CD4-positive, alpha-beta T cell treated with Interleukin-21 for 1 hour (primary cell): ENCODE results near the gene TMEM132D.

ENCODE experiments used
- DNase-seq: peaks from one replicate; pipeline ENCODE4 v3.0.0-alpha.2; 2020

TMEM132D gene

DNA sequence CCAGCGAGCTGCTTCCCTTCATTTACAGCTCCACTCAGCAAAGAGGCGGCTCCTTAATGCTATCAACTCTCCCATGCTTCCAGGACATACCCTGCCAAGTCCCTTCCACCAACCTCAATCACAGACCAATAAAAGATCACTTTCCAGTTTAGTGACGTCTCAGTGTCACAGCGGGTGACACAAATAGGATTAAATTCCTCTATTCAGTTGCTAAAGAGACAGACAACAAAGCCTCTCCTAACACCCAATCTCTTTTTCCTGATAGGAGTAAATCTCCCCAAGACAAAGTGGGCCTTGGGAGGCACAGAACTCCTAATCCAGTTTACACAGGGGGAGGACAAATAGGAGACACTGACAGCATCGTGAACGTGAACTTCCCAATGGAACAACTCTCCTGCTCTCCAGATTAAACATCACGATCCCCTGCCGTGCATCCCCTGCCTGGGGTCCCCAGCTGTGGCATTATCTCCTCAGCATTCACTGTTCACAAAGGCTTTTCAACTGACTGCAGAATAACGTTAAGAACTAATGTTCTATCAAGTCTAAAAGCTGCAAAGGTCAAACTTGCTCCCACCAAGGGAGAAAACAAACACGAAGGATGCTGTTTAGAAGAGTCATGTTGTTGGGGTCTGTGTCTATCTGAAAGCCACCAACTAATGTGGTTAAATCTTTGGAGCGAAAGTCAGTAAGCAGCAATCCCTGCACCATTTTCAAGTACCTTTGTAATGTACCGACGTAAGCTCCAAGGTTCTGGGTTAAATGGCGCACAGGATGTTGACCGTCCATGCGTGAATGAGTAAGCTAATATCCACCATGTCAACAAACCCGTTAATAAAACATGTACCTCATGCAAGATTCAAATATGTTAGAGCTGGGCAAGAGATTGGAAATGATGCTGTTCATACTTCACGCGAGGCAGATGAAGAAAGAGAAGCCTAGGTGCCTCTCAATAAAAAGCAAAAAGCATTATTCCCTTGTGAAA is 31.5 kb downstream of the TMEM132D start:
- DNase-seq, result no peak

DNA sequence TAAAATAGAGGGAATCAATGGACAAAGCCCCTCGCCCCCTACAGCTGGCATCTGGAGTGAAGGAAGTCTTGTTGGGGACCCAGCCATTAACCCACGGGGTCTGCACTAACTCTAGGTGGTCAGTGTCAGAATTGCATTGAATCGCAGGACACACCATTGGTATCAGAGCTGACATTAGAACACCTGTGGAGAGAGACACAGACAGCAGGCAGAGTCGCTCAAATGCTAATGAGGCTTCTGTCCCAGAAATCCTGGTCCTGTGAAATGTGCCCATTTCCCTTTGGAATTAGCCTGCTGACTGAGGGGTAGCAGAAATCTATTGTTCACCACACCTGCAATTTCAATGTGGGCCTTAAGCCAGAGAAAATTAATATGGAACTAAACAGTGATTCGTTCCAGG is 33.0 kb downstream of the TMEM132D start:
- DNase-seq, result no peak

DNA sequence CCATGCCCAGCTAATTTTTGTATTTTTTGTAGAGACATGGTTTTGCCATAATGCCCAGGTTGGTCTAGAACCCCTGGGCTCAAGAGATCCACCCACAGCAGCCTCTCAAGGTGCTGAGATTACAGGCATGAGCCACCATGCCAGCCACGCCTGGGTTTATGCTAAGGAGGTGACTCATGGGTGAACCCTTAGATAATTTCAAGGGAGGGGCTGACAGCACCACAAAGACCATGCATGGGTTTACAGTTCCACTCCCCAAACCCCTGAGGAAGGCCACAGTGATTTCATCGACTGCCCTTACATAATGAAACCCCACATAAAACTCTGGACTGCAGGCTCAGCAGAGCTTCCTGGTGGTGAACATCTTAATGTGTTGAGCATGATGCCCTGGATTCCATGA is 33.7 kb downstream of the TMEM132D start:
- no peak for DNase-seq

DNA sequence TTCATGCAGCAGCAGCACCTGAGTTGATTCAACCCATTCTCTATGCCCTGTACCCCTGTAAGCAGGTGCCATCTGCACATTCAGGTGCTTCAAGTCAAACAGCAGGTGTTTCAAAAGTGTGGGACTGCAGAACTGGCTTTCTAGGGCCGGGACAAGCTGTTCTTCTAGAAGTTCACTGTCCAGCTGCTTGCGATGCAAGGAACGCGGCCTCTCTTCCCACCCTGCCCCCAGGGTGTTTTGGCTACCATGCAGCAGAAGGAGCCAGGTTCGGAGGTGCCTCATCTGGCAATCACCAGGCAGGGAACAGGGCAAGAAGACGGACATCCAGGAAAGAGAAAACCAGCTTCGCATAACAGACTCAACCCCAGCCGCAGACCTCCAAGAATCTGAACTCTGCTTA is 35.2 kb downstream of the TMEM132D start:
- no peak for DNase-seq

DNA sequence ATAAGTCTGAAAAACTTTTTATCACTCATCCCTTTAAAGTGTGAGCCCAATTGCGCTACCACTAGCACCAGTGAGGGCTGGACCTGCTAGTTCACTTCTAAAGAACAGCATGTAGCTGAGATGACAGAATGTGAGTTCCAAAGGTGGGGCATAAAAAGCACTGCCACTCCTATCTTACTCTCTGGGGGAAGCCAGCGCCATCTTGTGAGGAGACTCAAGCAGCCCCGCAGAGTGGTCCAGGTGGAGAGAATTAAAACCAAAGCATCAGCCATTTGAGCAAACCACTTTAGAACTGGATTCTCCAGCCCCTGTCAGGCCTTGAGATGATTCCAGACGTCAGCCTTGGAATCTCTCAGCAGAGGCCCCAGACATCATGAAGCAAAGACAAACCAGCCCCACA is 39.9 kb downstream of the TMEM132D start:
- DNase-seq, result no peak

DNA sequence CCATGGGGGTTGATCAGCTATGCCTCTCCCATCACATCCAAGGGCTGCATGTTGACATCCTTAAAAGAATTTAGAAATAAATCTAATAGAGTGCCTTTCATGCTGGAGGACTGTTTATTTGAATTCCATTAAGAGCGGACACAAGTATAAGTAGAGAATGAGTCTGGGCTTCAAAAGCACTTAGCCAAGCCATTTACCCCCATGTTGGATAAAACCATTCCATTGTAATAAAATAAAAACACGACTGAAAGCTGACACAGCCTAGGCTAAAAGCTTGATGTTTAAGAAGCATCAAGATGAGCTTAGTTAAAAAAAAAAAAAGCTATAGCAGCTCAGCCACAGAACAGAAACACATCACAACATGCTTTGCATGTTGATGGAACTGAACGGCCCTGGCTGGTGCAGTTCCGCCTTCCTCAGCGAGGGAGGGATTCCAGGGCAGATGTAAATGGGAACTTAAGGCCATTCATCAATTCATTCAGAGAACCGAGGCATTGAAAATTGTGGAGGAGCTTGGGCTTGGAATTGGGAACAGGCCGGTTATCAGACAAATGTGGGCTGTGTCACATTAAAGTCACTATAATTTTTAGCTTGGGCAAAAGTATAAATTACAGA is 41.2 kb downstream of the TMEM132D start:
- DNase-seq, result no peak

DNA sequence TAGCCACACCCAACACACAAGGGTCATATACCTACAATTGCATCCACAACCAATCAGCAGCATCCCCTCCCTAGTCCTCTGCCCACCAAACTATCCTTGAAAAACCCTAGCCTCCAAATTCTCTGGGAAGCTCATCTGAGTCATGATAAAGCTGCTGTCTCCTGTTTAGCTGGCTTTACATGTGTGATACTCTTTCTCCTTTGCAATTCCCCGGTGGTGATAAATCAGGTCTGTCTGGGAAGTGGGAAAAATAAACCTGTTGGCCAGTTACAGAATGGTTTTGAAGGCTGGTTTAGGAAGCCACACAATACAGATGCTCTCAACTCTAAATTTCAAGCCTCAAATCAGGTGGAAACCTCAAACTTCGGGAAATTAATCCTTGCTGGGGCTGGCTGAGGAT is 41.9 kb downstream of the TMEM132D start:
- DNase-seq, result no peak

DNA sequence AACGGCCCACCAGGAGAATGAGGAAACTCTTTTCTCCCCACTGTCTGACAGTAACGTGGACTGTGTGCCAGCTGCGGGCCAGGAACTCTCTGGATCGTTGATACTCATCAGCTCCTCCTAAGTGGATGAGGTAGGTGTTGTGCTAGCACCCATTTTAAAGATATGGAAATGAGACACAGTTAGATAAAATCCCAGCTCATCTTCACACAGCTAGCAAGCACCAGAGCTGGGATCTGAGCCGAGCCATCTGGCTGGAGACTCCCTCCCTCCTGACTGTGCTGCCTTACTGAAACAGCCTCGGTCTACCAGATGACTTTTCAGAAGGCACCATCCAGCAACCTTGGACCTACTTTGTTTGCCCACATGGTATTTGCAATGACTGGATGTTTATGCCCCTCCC is 49.2 kb downstream of the TMEM132D start:
- no peak for DNase-seq

DNA sequence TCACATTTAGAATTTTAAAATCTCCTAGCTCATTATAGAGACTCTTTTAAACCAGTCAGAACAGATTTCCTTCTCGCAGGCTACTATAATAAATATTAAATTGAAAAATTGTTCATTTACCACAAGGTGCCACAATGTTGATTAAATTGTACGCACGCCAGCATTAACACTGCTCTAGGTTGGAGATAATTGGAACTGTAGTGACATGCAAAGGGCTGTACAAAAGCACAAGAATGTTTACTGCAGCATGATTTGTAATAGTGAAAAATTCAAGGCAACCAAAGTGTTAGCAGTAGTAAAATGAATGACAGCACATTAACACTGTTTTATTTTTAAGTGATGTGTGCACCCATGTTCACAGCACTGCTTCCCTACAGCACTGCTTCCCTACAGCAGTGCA is 52.5 kb downstream of the TMEM132D start:
- DNase-seq, result no peak

DNA sequence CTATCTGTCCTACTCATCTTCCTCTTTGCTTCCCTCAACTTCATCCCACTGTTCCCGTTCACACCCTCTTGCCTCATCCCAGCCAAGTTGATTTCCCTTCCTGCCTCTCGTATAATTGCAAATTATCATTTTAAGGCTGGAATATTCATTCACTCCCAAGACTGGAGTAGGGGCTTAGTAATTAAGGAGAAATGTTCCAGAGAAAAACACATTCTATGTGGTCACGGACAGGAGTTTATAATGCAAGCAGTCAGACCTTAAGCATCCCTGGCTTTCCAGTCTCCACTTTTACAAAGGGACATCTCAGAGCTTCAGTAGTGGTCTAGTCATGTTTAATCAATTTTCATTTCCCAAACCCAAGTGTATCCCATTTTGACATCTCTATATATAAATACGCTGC is 54.9 kb downstream of the TMEM132D start:
- DNase-seq, result no peak

DNA sequence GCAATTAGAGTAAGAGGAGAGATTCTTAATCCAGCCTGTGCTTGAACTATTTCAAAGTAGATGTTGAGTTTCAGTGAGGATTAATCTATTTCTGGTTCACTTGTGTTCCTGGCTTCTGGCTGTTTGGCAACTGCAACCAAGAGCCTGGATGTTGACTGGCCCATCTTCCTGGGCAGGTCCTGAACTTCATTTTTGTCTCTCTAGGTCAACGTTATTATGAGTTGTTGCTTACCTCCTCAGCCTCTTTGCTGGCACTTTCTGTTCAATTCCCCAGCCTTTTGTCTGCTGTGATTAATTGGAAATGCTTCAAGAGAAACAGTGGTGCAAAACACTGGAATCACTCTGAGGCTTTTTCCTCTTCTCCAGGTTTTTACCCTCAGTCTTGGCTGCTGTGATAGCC is 56.8 kb downstream of the TMEM132D start:
- DNase-seq, result no peak

DNA sequence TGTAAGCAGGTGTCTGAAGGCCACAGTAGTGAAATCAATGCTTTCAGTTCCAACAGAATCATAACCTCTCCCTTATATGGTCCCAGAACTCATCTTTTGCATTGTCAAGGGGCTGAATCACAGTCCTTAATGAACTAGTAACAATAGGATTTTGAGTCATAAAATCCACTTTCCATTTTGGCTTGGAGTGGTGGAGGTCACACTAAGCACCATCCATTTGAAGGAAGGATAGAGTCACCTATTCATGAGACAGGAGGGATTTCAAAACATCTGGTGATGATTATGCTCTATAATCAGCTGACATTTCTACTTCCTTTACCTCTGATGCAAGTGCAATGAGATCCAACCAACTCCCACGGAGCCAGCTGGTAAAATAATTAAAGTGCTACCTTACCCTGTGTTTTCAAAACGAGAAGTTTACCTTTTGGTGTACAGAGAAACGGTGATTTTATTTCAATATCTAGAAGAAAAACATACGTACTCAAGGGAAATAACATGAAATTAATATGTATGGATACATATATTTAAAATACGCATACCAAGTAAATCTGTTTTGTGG is 59.1 kb downstream of the TMEM132D start:
- DNase-seq, result no peak

DNA sequence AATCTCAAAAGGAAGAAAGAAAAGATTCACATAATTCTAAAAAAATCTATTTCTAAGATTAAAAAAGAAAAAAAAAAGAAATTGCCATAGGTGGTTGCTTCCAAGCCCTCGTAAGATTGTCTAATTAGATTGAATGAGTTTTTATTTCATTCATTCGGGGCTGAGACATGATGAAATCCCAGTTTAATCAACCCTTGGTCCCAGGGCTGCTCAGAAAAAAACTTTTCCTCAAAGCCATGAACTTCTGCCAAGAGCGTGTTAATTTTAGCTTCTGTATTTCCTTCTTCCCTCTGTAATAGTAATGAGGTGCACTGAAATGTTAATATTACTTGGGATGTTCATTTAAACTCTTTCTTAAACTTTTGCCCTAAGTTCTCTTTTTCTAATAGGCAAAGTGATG is 62.6 kb downstream of the TMEM132D start:
- DNase-seq, result no peak

DNA sequence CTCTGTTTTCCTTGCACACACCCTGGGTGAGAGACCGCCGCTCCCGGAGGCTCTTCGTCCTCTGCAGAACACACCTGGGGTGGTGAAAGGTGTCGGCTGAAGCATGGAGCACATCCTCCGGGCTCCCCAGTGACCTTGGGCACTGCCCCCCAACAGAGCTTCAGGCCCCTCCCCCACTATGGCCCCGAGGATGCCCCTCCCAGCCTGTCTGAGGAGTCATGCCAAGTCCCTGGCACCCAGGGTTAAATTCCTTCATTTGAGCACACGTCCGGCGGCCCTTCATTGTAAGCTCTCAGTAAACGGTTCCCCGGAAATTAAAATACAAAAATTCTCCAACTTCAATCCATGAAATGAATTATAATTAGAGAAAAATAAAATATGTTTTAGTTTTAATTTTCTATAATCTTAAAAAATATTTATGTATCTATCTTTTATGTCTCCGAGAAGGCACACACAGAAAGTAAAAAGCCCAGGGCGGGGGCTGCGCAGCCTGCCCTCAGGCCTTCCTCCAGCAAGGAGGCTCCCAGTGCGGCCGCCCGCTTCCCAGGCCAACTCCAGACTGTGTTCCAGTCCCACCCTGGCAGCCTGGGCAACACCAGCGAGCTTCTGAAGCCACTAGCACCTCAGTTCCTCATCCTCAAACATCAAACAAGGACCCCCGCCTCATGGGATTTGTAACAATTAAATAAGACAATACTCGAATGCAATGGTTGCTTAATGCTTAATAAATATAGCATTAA is 63.5 kb downstream of the TMEM132D start:
- no peak for DNase-seq

DNA sequence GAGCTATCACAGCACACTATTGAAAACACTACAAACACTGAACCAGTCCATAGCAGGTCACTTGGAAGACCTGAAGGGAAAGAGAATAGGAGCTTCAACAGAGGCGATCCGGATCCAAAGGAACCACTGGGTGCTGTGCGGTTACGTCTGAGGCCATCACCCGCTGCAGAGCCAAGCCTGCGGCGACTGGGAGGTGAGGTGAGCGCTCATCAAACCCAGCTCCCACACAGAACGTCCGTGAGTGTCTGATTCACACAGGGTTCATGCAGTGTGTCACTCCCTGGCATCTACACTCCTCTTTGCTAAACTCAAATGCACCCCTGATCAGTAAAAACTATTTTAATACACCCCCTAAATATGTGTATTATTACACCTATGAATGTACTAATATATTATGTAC is 64.1 kb downstream of the TMEM132D start:
- DNase-seq, result no peak

DNA sequence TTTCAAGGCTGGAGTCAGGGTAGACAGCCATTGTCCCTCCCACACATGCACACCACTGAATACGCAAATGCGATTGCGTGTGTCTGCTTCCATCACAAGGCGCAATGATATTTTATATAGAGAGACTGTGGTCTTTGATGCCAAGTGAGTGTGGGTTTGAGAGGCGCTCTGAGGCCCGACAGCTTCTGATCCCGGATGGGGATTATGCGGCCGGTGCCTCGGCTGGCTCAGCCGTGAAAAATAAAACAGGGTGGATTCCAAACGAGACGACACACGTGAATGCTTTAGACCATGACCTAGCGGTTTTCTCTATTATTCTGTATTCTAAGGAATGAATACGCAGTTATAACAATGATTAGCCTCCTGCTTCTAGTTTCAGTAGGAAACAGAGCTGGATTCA is 72.5 kb downstream of the TMEM132D start:
- no peak for DNase-seq

DNA sequence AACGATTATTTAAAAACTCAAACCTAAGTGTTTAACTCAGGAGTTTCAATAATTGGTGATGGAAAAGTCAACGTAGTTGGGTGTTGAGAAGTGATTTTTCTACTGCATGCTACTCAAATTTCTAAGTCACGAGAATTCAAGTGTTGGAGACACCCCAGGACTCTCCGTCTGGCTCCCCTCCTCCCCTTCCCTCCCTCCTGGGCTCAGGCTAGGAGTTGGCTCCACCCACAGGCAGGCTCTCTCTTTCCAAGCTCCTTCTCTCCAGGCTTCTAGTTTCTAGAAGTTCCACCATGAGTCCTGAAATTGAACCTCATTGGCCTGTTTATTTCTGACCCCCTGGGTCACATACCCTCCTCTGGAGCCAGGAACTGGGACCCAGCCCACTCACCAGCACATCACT is 73.0 kb downstream of the TMEM132D start:
- DNase-seq, result no peak

DNA sequence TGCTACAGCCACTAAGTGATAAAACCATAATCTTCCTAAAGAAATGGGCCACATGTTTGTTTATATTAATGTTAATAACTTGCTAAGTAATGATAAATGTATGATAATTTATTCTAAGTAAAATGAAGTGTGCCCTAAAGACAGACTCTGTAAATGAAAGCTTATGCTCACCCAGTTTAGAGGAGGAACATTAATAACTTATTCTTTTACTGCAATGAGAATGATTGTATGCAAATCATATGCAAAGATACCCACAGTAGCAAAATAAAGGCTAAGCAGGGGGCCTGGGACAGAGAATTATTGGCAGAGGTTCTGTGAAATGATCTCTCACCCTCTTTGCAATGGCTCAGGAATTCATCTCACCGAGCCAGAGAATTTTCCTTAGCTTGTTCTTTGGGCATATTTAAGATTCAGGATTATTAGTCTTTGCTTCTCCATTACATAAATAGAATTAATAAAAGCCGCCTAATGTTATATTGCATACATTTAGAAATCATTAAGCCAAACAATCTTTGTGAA is 75.9 kb downstream of the TMEM132D start:
- DNase-seq, result no peak

DNA sequence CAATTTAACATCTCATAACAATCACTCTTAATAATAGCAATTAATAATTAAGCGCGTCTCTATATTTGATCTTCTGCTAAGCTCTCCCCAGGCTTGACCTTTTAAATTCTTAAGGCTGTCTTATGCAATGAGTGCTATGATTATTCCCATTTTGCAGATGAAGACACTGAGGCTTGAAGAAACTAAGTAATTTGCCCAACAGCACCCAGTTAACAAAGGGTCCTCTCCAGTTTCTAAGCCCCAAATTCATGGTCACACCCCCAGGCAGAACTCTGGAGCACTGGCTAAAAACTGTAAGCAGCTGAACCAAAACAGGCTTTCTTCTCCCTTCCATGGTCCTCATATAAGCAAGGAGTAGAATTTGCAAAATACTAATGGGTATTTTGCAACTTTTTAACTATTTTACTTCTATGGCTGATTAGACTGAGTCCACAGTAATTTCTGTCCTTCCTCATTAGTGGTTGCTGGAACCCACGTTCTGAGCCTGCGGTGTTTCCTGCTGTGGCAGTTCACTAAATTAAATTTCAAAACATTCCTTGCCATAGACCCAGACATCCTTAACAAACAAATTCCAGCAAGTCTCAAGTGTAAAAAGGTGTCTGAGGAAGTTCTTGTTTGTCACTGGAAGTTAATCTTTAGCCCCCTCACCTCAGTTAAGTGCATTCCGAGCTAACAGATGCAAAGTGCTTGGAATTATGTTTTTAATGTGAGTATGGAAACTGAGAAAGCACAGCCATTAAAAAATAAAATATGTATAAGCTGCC is 76.5 kb downstream of the TMEM132D start:
- DNase-seq, result no peak

DNA sequence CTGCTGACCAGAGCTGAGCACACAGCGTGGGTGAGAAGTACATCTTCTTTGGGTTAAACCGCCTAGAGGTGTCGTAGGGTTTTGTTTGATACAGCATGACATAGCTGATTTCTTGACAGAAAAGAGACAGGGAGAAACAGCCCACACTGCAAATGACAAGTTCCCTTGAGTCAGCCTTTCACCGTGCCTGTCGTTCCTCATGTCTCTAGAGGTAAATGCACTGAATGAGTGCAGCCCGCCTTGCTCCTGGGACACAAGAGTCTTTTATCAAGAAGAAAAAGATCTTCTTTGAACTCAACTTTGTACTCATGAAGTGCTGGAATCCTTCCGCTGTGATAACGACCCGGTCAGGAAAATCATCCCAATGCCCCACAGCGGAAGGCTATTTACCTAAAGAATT is 77.6 kb downstream of the TMEM132D start:
- DNase-seq, result no peak

DNA sequence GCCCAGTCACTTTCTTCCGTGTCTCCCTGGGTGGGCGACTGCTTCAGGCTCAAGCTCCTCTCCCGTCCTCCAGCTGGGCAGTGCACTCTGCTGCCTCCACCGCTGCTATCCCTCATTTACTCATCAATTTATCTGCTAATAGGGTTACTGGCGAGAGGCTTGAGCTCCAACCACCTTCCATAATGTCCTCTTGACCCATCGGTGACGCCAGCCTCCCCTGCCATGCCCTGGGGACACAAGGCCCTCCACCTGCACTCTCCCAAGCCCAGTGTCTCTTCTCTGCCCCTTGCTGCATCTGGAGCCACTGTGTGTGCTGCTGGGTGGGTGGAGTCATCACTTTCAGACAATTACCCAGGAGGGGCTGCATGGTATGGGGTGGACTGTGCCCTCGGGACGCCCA is 78.5 kb downstream of the TMEM132D start:
- no peak for DNase-seq

DNA sequence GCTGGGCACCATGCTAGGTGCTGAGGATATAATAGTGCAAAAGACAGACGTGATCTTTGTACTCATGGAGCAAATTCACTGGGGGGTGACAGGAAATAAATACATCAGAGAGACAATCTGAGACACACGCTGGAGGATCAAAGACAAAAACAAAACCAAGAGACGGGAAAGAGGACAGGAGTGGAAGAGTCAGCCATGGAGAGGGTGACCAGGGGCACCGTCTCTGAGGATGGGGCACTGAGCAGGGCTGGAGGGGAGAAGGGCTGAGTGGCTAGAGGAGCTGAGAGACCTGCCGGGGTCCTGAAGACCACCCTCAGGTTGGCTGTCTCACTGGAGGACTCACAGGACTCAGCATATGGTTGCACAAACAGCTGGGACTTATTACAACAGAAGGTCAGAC is 81.9 kb downstream of the TMEM132D start:
- no peak for DNase-seq
